Panc1 (cell line): ENCODE measurements around the gene PITPNM2.

Source experiments
- CTCF ChIP-seq: fragments of 450-650 bp; IDR thresholded peaks from 2 replicates; pipeline ENCODE4 v1.5.1; 2017; ENCODE audit warnings: mild to moderate bottlenecking
- POLR2AphosphoS5 ChIP-seq: IDR thresholded peaks from 2 replicates; pipeline ENCODE4 v1.6.1; 2012; ENCODE audit warnings: mild to moderate bottlenecking, low read depth, low read length, moderate library complexity
- REST ChIP-seq, 2 experiments: IDR thresholded peaks; 2 replicates each; pipeline ENCODE4 v1.6.1; 2011 to 2012; ENCODE audit warnings: low read depth in 2 of 2, control low read depth in 1 of 2, low read length in 1 of 2, mild to moderate bottlenecking in 1 of 2, moderate library complexity in 1 of 2; ENCODE audit not compliant: insufficient read depth in 1 of 2
- TCF7L2 ChIP-seq: IDR thresholded peaks from 2 replicates; pipeline ENCODE4 v1.6.1; 2011; ENCODE audit warnings: mild to moderate bottlenecking, low read depth, low read length, inconsistent platforms

GRCh38 chr12:123164710-123165261 lies 13.9 kb upstream of the PITPNM2 start:
- TF ChIP-seq CTCF (no peak), TCF7L2 (no peak), REST (IDR thresholded peaks at IDR 0.05; ENCODE audit: insufficient read depth in 1 of 2, low read depth in 2 of 2, low read length in 1 of 2) (no peak), POLR2AphosphoS5 (no peak)
